ENCODE results near the gene FBN2. TPM values are rescaled to one million over a fixed set of nuclear protein-coding genes. Genes with fewer than 3 reads are reported as not detected.
"Not testable (repeated sequence)": the region's sequence is repeated elsewhere in the genome, so short reads cannot be mapped to it uniquely, and the experiment has no call there.

Gene FBN2
- total RNA-seq, 1 experiment from 2014 or later, result 0.31 TPM

- CTCF ChIA-PET, result no interaction called here
- H3K9me3 Mint-ChIP-seq (ENCODE audit: low read depth, unreplicated experiment), result peaks cover 3% of the 10 kb centered on the region
- no peaks in the 10 kb centered on the region for H3K27me3 Mint-ChIP-seq (ENCODE audit: unreplicated experiment)
- BruUV-seq (replicated peaks), result no TSS peak
- intact Hi-C loops (cut with micrococcal nuclease; ENCODE audit: unreplicated experiment), result no loop called here
- TF ChIP-seq CTCF (IDR thresholded peaks at IDR 0.05; ENCODE audit: unreplicated experiment), result no peak
- no peak overlapping the region for H3K27ac Mint-ChIP-seq (ENCODE audit: unreplicated experiment)
- DNase-seq, result no peak
- H3K4me3 Mint-ChIP-seq (ENCODE audit: low read depth, unreplicated experiment), result no peak overlapping the region
- no peaks in the 10 kb centered on the region for H3K4me1 Mint-ChIP-seq (ENCODE audit: low read depth, unreplicated experiment)
- no peaks in the 10 kb centered on the region for H3K36me3 Mint-ChIP-seq (ENCODE audit: insufficient read depth, unreplicated experiment)
Observed at GRCh38 chr5:128466554-128466953, 71.5 kb downstream of the FBN2 start.

GRCh38 chr5:128464596-128464995 lies 73.4 kb downstream of the FBN2 start:
- intact Hi-C loops (cut with micrococcal nuclease; ENCODE audit: unreplicated experiment), result no loop called here
- BruUV-seq (replicated peaks), result no TSS peak
- Mint-ChIP-seq H3K36me3 (ENCODE audit: insufficient read depth, unreplicated experiment) (no peaks in the 10 kb centered on the region), H3K27me3 (ENCODE audit: unreplicated experiment) (no peaks in the 10 kb centered on the region), H3K4me1 (ENCODE audit: low read depth, unreplicated experiment) (no peaks in the 10 kb centered on the region), H3K4me3 (ENCODE audit: low read depth, unreplicated experiment) (no peak overlapping the region), H3K9me3 (ENCODE audit: low read depth, unreplicated experiment) (peaks cover 3% of the 10 kb centered on the region), H3K27ac (ENCODE audit: unreplicated experiment) (no peak overlapping the region)
- TF ChIP-seq CTCF (IDR thresholded peaks at IDR 0.05; ENCODE audit: unreplicated experiment), result no peak
- CTCF ChIA-PET, result no interaction called here
- DNase-seq, result no peak

GRCh38 chr5:128462330-128462729 lies 75.7 kb downstream of the FBN2 start:
- no peaks in the 10 kb centered on the region for H3K4me1 Mint-ChIP-seq (ENCODE audit: low read depth, unreplicated experiment)
- no peak overlapping the region for H3K4me3 Mint-ChIP-seq (ENCODE audit: low read depth, unreplicated experiment)
- CTCF ChIA-PET, result no interaction called here
- no peak for TF ChIP-seq CTCF (IDR thresholded peaks at IDR 0.05; ENCODE audit: unreplicated experiment)
- DNase-seq, result no peak
- no TSS peak for BruUV-seq (replicated peaks)
- intact Hi-C loops (cut with micrococcal nuclease; ENCODE audit: unreplicated experiment), result no loop called here
- H3K27me3 Mint-ChIP-seq (ENCODE audit: unreplicated experiment), result no peaks in the 10 kb centered on the region
- no peak overlapping the region for H3K27ac Mint-ChIP-seq (ENCODE audit: unreplicated experiment)
- H3K36me3 Mint-ChIP-seq (ENCODE audit: insufficient read depth, unreplicated experiment), result no peaks in the 10 kb centered on the region
- H3K9me3 Mint-ChIP-seq (ENCODE audit: low read depth, unreplicated experiment), result peaks cover 3% of the 10 kb centered on the region

GRCh38 chr5:128457147-128457915 lies 80.7 kb downstream of the FBN2 start:
- DNase-seq; H3K4me1 Mint-ChIP-seq (ENCODE audit: low read depth, unreplicated experiment); H3K9me3 Mint-ChIP-seq (ENCODE audit: low read depth, unreplicated experiment); H3K4me3 Mint-ChIP-seq (ENCODE audit: low read depth, unreplicated experiment); BruUV-seq (replicated peaks); intact Hi-C loops (cut with micrococcal nuclease; ENCODE audit: unreplicated experiment); CTCF ChIA-PET; H3K27me3 Mint-ChIP-seq (ENCODE audit: unreplicated experiment); H3K36me3 Mint-ChIP-seq (ENCODE audit: insufficient read depth, unreplicated experiment); H3K27ac Mint-ChIP-seq (ENCODE audit: unreplicated experiment): not testable (repeated sequence)

- BruUV-seq (replicated peaks), result no TSS peak
- CTCF ChIA-PET, result no interaction called here
- Mint-ChIP-seq H3K4me1 (ENCODE audit: low read depth, unreplicated experiment) (no peaks in the 10 kb centered on the region), H3K36me3 (ENCODE audit: insufficient read depth, unreplicated experiment) (no peaks in the 10 kb centered on the region), H3K9me3 (ENCODE audit: low read depth, unreplicated experiment) (peaks cover 3% of the 10 kb centered on the region), H3K27ac (ENCODE audit: unreplicated experiment) (no peak overlapping the region), H3K27me3 (ENCODE audit: unreplicated experiment) (no peaks in the 10 kb centered on the region), H3K4me3 (ENCODE audit: low read depth, unreplicated experiment) (no peak overlapping the region)
- no peak for DNase-seq
- intact Hi-C loops (cut with micrococcal nuclease; ENCODE audit: unreplicated experiment), result no loop called here
- TF ChIP-seq CTCF (IDR thresholded peaks at IDR 0.05; ENCODE audit: unreplicated experiment), result no peak
Observed at GRCh38 chr5:128455841-128456361, 82.1 kb downstream of the FBN2 start.
